Esophagus squamous epithelium (tissue), 4 donors: ENCODE results near the gene EXOC7.

Experiments
- CTCF ChIP-seq, 6 experiments: fragments of 450-650 bp in 4 of 6; fragments of 200-600 bp in 2 of 6; sonication (generic) in 2 of 6; IDR thresholded peaks; one replicate each; pipeline ENCODE4 v1.5.1; 2016 to 2019; ENCODE audit warnings: antibody characterized with exemption in 6 of 6, mild to moderate bottlenecking in 4 of 6, moderate library complexity in 4 of 6
- POLR2A ChIP-seq, 4 donors: fragments of 450-650 bp; IDR thresholded peaks; one replicate each; pipeline ENCODE4 v1.6.1; 2017; ENCODE audit warnings: antibody characterized with exemption in 4 of 4, mild to moderate bottlenecking in 4 of 4, moderate library complexity in 3 of 4

GRCh38 chr17:76095943-76096342 is 7.6 kb downstream of the EXOC7 start:
- no peak for TF ChIP-seq POLR2A (IDR thresholded peaks at IDR 0.05)
- no peak for TF ChIP-seq CTCF (IDR thresholded peaks at IDR 0.05)
